AG10803 (cell line): ENCODE results near the gene ANKRD12.
"Not testable (repeated sequence)": the region's sequence is repeated elsewhere in the genome, so short reads cannot be mapped to it uniquely, and the experiment has no call there.

Source experiments
- DNase-seq: peaks from one replicate; pipeline ENCODE4 v3.0.0; 2010; ENCODE audit warnings: low read depth
- H3K4me3 ChIP-seq: 2 replicates; pipeline ENCODE4 v1.5.1; 2011; ENCODE audit warnings: mild to moderate bottlenecking, low read length, control low read depth
- CTCF ChIP-seq: conservative IDR thresholded peaks from 2 replicates; pipeline ENCODE4 v1.5.1; 2011; ENCODE audit warnings: mild to moderate bottlenecking, low read length, control low read depth, inconsistent platforms

ANKRD12 gene

GRCh38 chr18:9248661-9249060, 112.1 kb downstream of the ANKRD12 start:
- DNase-seq = no peak
- no peak overlapping the region for H3K4me3 ChIP-seq
- TF ChIP-seq CTCF = no peak

GRCh38 chr18:9249254-9249653, 112.7 kb downstream of the ANKRD12 start:
- DNase-seq = no peak
- H3K4me3 ChIP-seq = no peak overlapping the region
- no peak for TF ChIP-seq CTCF

GRCh38 chr18:9259173-9259572, 122.6 kb downstream of the ANKRD12 start:
- no peak for DNase-seq
- no peak overlapping the region for H3K4me3 ChIP-seq

GRCh38 chr18:9260388-9261380, 124.1 kb downstream of the ANKRD12 start:
- no peak overlapping the region for H3K4me3 ChIP-seq
- no peak for TF ChIP-seq CTCF
- DNase-seq = no peak

More at GRCh38 chr18:9259173-9259572, 122.6 kb downstream of the ANKRD12 start:
- no peak for TF ChIP-seq CTCF

GRCh38 chr18:9263264-9263663, 126.7 kb downstream of the ANKRD12 start:
- DNase-seq = no peak
- H3K4me3 ChIP-seq = no peak overlapping the region
- no peak for TF ChIP-seq CTCF

- not testable (repeated sequence) for DNase-seq, H3K4me3 ChIP-seq
Observed at GRCh38 chr18:9264797-9265196, 128.2 kb downstream of the ANKRD12 start.

- TF ChIP-seq CTCF = no peak
- no peak overlapping the region for H3K4me3 ChIP-seq
Observed at GRCh38 chr18:9273221-9273620, 136.6 kb downstream of the ANKRD12 start.

More at GRCh38 chr18:9273221-9273620, 136.6 kb downstream of the ANKRD12 start:
- DNase-seq = no peak
